Esophagus muscularis mucosa (tissue), 4 donors: ENCODE results near the gene TRAF3IP3. TPM values are rescaled to one million over a fixed set of nuclear protein-coding genes. Genes with fewer than 3 reads are reported as not detected.

Source experiments
- DNase-seq: peaks from one replicate; pipeline ENCODE4 v3.0.0-alpha.2; 2017; ENCODE audit errors: extremely low spot score
- H3K27ac ChIP-seq, 4 donors: fragments of 200-600 bp; sonication (generic); replicated peaks in 1 of 4; 1 replicate in 3 of 4; 2 replicates in 1 of 4; pipeline ENCODE4 v1.5.1; 2016 to 2019; ENCODE audit warnings: mild to moderate bottlenecking in 1 of 4
- H3K27me3 ChIP-seq, 4 donors: fragments of 200-600 bp; sonication (generic); one replicate each; pipeline versions ENCODE4 v1.5.1 to v1.6.0; 2016 to 2019
- H3K36me3 ChIP-seq, 4 donors: fragments of 200-600 bp; sonication (generic); one replicate each; pipeline ENCODE4 v1.5.1; 2016 to 2019
- H3K4me1 ChIP-seq, 4 donors: fragments of 200-600 bp; sonication (generic); one replicate each; pipeline ENCODE4 v1.5.1; 2016 to 2019
- H3K4me3 ChIP-seq, 4 donors: fragments of 200-600 bp; sonication (generic); 1 replicate in 2 of 4; 2 replicates in 2 of 4; pipeline ENCODE4 v1.5.1; 2016 to 2019; ENCODE audit warnings: mild to moderate bottlenecking in 4 of 4, moderate library complexity in 1 of 4
- H3K9me3 ChIP-seq, 4 donors: fragments of 200-600 bp; sonication (generic); 1 replicate in 3 of 4; 2 replicates in 1 of 4; pipeline ENCODE4 v1.5.1; 2016 to 2019
- CTCF ChIP-seq, 3 experiments: fragments of 200-600 bp in 2 of 3; fragments of 450-650 bp in 1 of 3; sonication (generic) in 2 of 3; IDR thresholded peaks; one replicate each; pipeline ENCODE4 v1.5.1; 2017 to 2019; ENCODE audit warnings: antibody characterized with exemption in 3 of 3, mild to moderate bottlenecking in 2 of 3, moderate library complexity in 1 of 3
- EP300 ChIP-seq: sonication (generic); formaldehyde crosslinking; IDR thresholded peaks from one replicate; pipeline ENCODE4 v1.6.1; 2017; ENCODE audit warnings: antibody characterized with exemption
- POLR2A ChIP-seq: fragments of 450-650 bp; IDR thresholded peaks from one replicate; pipeline ENCODE4 v1.6.1; 2017; ENCODE audit warnings: antibody characterized with exemption, moderate library complexity, mild to moderate bottlenecking, low read depth
- POLR2AphosphoS5 ChIP-seq, 2 donors: sonication (generic); formaldehyde crosslinking; IDR thresholded peaks; one replicate each; pipeline ENCODE4 v1.6.1; 2017; ENCODE audit warnings: antibody characterized with exemption in 2 of 2
- WGBS: methylation state at CpG from one replicate; pipeline ENCODE4 v1.1.5; 2018; 5-methylcytosine and 5-hydroxymethylcytosine counted together
- intact Hi-C: fragments of 100-400 bp; cut with DNase I; formaldehyde crosslinking; loops from one replicate; pipeline ENCODE4 v1.15.1; 2023
- total RNA-seq, 4 donors: library from RNA; depleted of rRNA; stranded (reverse); fragments of >200 nt; gene quantifications; one replicate each; pipeline versions ENCODE4 v1.1.0 to v1.2.1, GENCODE V29; 2016

The TRAF3IP3 gene
- total RNA-seq, 4 donors from 2014 or later: 1.0 to 4.3 (median 2.8) TPM

DNA sequence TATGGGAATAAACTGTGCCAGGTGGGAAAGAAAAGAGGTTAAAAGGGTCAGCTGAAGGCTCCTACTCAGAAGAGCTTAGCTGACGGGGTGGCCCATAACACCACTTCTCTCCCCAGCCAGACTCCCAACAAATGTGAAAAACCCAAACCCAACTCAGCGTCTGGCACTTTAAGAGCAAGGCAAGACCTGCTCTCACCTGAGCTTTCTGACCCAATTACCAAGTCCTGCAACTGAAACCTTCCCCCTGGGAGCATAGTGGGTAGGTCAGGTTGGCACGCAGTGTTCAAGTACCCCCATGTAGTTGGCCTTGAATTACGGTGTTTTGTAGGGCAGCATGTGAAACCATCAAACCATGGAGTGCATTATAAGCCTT, 46.9 kb downstream of the TRAF3IP3 start:
- 94% methylated on average over 4 of the region's 4 CpGs for WGBS
- H3K27ac ChIP-seq: no peak overlapping the region

GRCh38 chr1:209803568-209803967, 47.7 kb downstream of the TRAF3IP3 start:
- intact Hi-C loops: no loop called here
- Histone ChIP-seq H3K4me3 (no peak overlapping the region), H3K27ac (no peak overlapping the region), H3K4me1 (peaks cover 10 to 24% (median 21%) of the 10 kb centered on the region in 4 donors), H3K9me3 (no peaks in the 10 kb centered on the region), H3K27me3 (peaks cover 0 to 9% (median 0%) of the 10 kb centered on the region in 4 donors), H3K36me3 (no peaks in the 10 kb centered on the region)
- DNase-seq: no peak
- WGBS: 63% methylated on average over 1 of the region's 1 CpG
- TF ChIP-seq EP300: no peak
- TF ChIP-seq POLR2AphosphoS5 (IDR thresholded peaks at IDR 0.05): no peak
- TF ChIP-seq CTCF (IDR thresholded peaks at IDR 0.05): no peak
- TF ChIP-seq POLR2A: no peak

More for the DNA sequence above, 46.9 kb downstream of the TRAF3IP3 start:
- Histone ChIP-seq H3K27me3 (peaks cover 0 to 9% (median 0%) of the 10 kb centered on the region in 4 donors), H3K9me3 (no peaks in the 10 kb centered on the region), H3K36me3 (no peaks in the 10 kb centered on the region), H3K4me3 (no peak overlapping the region), H3K4me1 (peaks cover 10 to 20% (median 16%) of the 10 kb centered on the region in 4 donors)
- intact Hi-C loops: no loop called here
- DNase-seq: no peak
- TF ChIP-seq POLR2AphosphoS5 (IDR thresholded peaks at IDR 0.05): no peak

DNA sequence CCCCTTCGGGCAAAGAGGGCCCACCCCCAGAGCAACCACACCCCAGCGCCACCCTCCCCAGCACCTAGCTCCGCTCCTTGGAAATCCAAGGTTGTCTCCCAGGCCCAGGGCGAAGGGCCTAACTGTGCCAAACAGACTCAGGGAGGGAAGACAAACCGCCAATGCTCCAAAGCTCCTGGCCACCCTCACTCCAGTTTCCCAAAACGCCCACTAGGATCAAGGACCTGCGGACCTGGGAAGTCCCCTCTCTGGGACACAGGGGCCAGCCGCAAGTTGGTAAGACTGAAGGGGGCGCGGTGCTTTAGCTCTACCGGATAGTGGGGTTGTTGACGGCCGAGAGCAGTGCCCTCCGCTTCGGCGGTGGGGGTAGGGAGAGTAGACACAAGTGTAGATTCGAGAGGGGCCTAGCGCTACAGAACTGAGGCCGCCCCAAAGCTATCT, 49.5 kb downstream of the TRAF3IP3 start:
- no peaks in the 10 kb centered on the region for H3K9me3 ChIP-seq
- H3K4me3 ChIP-seq: peak overlapping the region; percentile 36 to 53 (median 45)
- no peak for DNase-seq
- H3K27me3 ChIP-seq: peaks cover 0 to 9% (median 0%) of the 10 kb centered on the region in 4 donors
- no peak for TF ChIP-seq CTCF (IDR thresholded peaks at IDR 0.05)
- no peak for TF ChIP-seq EP300
- TF ChIP-seq POLR2AphosphoS5 (IDR thresholded peaks at IDR 0.05): no peak
- no peak for TF ChIP-seq POLR2A
- H3K36me3 ChIP-seq: no peaks in the 10 kb centered on the region
- H3K27ac ChIP-seq: peak overlapping the region in 1 of 4 donors; percentile 17
- 63% methylated on average over 11 of the region's 19 CpGs for WGBS
- peaks cover 8 to 24% (median 21%) of the 10 kb centered on the region in 4 donors for H3K4me1 ChIP-seq
- intact Hi-C loops: no loop called here

GRCh38 chr1:209805875-209806760, 50.3 kb downstream of the TRAF3IP3 start, which contains the start of gene IRF6:
Gene IRF6, minus strand, starts transcription at chr1:209806142. Its CDS starts 4,729 bp downstream, at chr1:209801413.
- peak in 1 of 2 donors; percentile 33 for TF ChIP-seq POLR2AphosphoS5 (IDR thresholded peaks at IDR 0.05)
- TF ChIP-seq POLR2A: no peak
- TF ChIP-seq EP300: no peak
- no peaks in the 10 kb centered on the region for H3K36me3 ChIP-seq
- DNase-seq: no peak
- H3K27ac ChIP-seq: peak within 1 kb of the TSS in 2 of 4 donors; percentile 17 to 47
- H3K27me3 ChIP-seq: peaks cover 0 to 9% (median 0%) of the 10 kb centered on the region in 4 donors
- 18% methylated on average over 18 of the region's 46 CpGs for WGBS
- peak within 1 kb of the TSS; percentile 36 to 53 (median 45) for H3K4me3 ChIP-seq
- intact Hi-C loops: no loop called here
- no peaks in the 10 kb centered on the region for H3K9me3 ChIP-seq
- peaks cover 6 to 23% (median 20%) of the 10 kb centered on the region in 4 donors for H3K4me1 ChIP-seq

- peaks cover 0 to 9% (median 0%) of the 10 kb centered on the region in 4 donors for H3K27me3 ChIP-seq
- intact Hi-C loops: no loop called here
- H3K27ac ChIP-seq: no peak overlapping the region
- no peaks in the 10 kb centered on the region for H3K9me3 ChIP-seq
- H3K4me3 ChIP-seq: no peak overlapping the region
- H3K4me1 ChIP-seq: peaks cover 5 to 19% (median 14%) of the 10 kb centered on the region in 4 donors
- TF ChIP-seq EP300 (no peak), POLR2A (no peak), POLR2AphosphoS5 (IDR thresholded peaks at IDR 0.05) (no peak), CTCF (IDR thresholded peaks at IDR 0.05) (no peak)
- H3K36me3 ChIP-seq: no peaks in the 10 kb centered on the region
- DNase-seq: no peak
- 84% methylated on average over 4 of the region's 4 CpGs for WGBS
These were observed 51.7 kb downstream of the TRAF3IP3 start for GRCh38 chr1:209807509-209807908.
